CD14-positive monocyte (primary cell): ENCODE measurements around the gene ATG9B. TPM values are rescaled to one million over a fixed set of nuclear protein-coding genes. Genes with fewer than 3 reads are reported as not detected.

Experiments used
- DNase-seq, 3 donors: peaks; one replicate each; pipeline ENCODE4 v3.0.0-alpha.2; 2011 to 2022
- H2AFZ ChIP-seq: 2 replicates; pipeline ENCODE4 v1.6.0; 2012; ENCODE audit warnings: mild to moderate bottlenecking, low read depth, low read length, inconsistent platforms; ENCODE audit not compliant: insufficient read depth, poor library complexity, severe bottlenecking
- H3K27ac ChIP-seq, 2 donors: 1 replicate in 1 of 2; 2 replicates in 1 of 2; pipeline ENCODE4 v1.5.1; 2012 to 2013; ENCODE audit warnings: low read length in 2 of 2, control low read depth in 1 of 2, inconsistent platforms in 1 of 2, low read depth in 1 of 2, mild to moderate bottlenecking in 1 of 2
- H3K27me3 ChIP-seq, 2 donors: one replicate each; pipeline versions ENCODE4 v1.6.0 to v1.6.1; 2011 to 2013; ENCODE audit warnings: low read length in 2 of 2; ENCODE audit not compliant: control insufficient read depth in 2 of 2, insufficient read depth in 2 of 2
- H3K36me3 ChIP-seq, 2 donors: replicated peaks in 1 of 2; 1 replicate in 1 of 2; 2 replicates in 1 of 2; pipeline versions ENCODE4 v1.5.1 to v1.6.1; 2012 to 2013; ENCODE audit warnings: low read length in 2 of 2, control low read depth in 1 of 2, inconsistent platforms in 1 of 2, mild to moderate bottlenecking in 1 of 2; ENCODE audit not compliant: insufficient read depth in 2 of 2, control insufficient read depth in 1 of 2
- H3K4me1 ChIP-seq, 2 donors: 1 replicate in 1 of 2; 2 replicates in 1 of 2; pipeline versions ENCODE4 v1.5.1 to v1.6.1; 2012 to 2013; ENCODE audit warnings: low read length in 2 of 2, control low read depth in 1 of 2, inconsistent platforms in 1 of 2, mild to moderate bottlenecking in 1 of 2, moderate library complexity in 1 of 2; ENCODE audit not compliant: insufficient read depth in 2 of 2, control insufficient read depth in 1 of 2
- H3K4me2 ChIP-seq: replicated peaks from 2 replicates; pipeline ENCODE3; 2012; ENCODE audit warnings: low read length, moderate library complexity, mild to moderate bottlenecking; ENCODE audit not compliant: poor library complexity, severe bottlenecking; ENCODE audit errors: extremely low read depth
- H3K4me3 ChIP-seq, 3 experiments: fragments of 200-600 bp in 1 of 3; sonication (generic) in 1 of 3; replicated peaks in 1 of 3; 1 replicate in 2 of 3; 2 replicates in 1 of 3; pipeline ENCODE4 v1.5.1; 2011 to 2013; ENCODE audit warnings: low read length in 3 of 3, mild to moderate bottlenecking in 3 of 3, control low read depth in 2 of 3, low read depth in 2 of 3, inconsistent platforms in 1 of 3, moderate library complexity in 1 of 3
- H3K79me2 ChIP-seq: 2 replicates; pipeline ENCODE4 v1.6.0; 2012; ENCODE audit warnings: mild to moderate bottlenecking, control low read depth, inconsistent platforms, low read length, moderate library complexity; ENCODE audit not compliant: insufficient read depth
- H3K9ac ChIP-seq: 2 replicates; pipeline ENCODE4 v1.6.0; 2017; ENCODE audit warnings: low read length, mild to moderate bottlenecking; ENCODE audit not compliant: insufficient read depth, poor library complexity, severe bottlenecking
- H3K9me3 ChIP-seq, 2 donors: replicated peaks in 1 of 2; 1 replicate in 1 of 2; 2 replicates in 1 of 2; pipeline versions ENCODE4 v1.5.1 to v1.6.1; 2012 to 2013; ENCODE audit warnings: low read length in 2 of 2, control low read depth in 1 of 2; ENCODE audit not compliant: control insufficient read depth in 1 of 2, insufficient read depth in 1 of 2
- H4K20me1 ChIP-seq: 2 replicates; pipeline ENCODE4 v1.6.0; 2012; ENCODE audit warnings: mild to moderate bottlenecking, low read length, control low read depth, moderate library complexity; ENCODE audit not compliant: insufficient read depth
- H3K27ac Mint-ChIP-seq, 7 donors: one replicate each; pipeline ENCODE4 v1.8.0; 2020; ENCODE audit warnings: mild to moderate bottlenecking in 7 of 7, mixed read lengths in 7 of 7, moderate library complexity in 6 of 7, inconsistent platforms in 2 of 7
- H3K27me3 Mint-ChIP-seq, 3 donors: one replicate each; pipeline ENCODE4 v1.8.0; 2021 to 2022; ENCODE audit warnings: low read depth in 3 of 3, mild to moderate bottlenecking in 3 of 3, mixed read lengths in 3 of 3, moderate library complexity in 3 of 3, inconsistent platforms in 1 of 3
- H3K36me3 Mint-ChIP-seq, 2 donors: one replicate each; pipeline ENCODE4 v1.8.0; 2020; ENCODE audit warnings: mixed read lengths in 2 of 2, inconsistent platforms in 1 of 2, mild to moderate bottlenecking in 1 of 2
- H3K4me1 Mint-ChIP-seq: one replicate; pipeline ENCODE4 v1.8.0; 2020; ENCODE audit warnings: mild to moderate bottlenecking, mixed read lengths
- H3K4me3 Mint-ChIP-seq, 2 donors: one replicate each; pipeline ENCODE4 v1.8.0; 2020; ENCODE audit warnings: mild to moderate bottlenecking in 2 of 2, mixed read lengths in 2 of 2, moderate library complexity in 1 of 2
- H3K9me3 Mint-ChIP-seq, 7 donors: one replicate each; pipeline ENCODE4 v1.8.0; 2020 to 2022; ENCODE audit warnings: mixed read lengths in 7 of 7, mild to moderate bottlenecking in 6 of 7, moderate library complexity in 6 of 7, inconsistent platforms in 2 of 7
- CTCF ChIP-seq: fragments of 200-600 bp; IDR thresholded peaks from one replicate; pipeline ENCODE4 v1.8.0; 2022; ENCODE audit warnings: antibody characterized with exemption, mild to moderate bottlenecking
- WGBS: methylation state at CpG from one replicate; pipeline ENCODE4 v1.1.5; 2013; ENCODE audit warnings: missing lambda C conversion rate; ENCODE audit not compliant: insufficient coverage; 5-methylcytosine and 5-hydroxymethylcytosine counted together
- intact Hi-C, 2 donors: fragments of 100-400 bp; cut with micrococcal nuclease; formaldehyde crosslinking; loops; one replicate each; pipeline versions ENCODE4 v1.15.0 to v1.15.1; 2023
- polyA plus RNA-seq, 3 donors: library from polyadenylated mRNA; depleted of rRNA in 1 of 3; unstranded in 2 of 3; stranded (reverse) in 1 of 3; fragments of 300-500 nt in 2 of 3; fragments of >200 nt in 1 of 3; fragmentation: Illumina TruSeq in 2 of 3; gene quantifications; 1 replicate in 2 of 3; 2 replicates in 1 of 3; pipeline ENCODE4 v1.2.3, GENCODE V29; 2012 to 2021

The ATG9B gene
- polyA plus RNA-seq, 3 donors: 0.21 to 0.30 TPM; not detected in 1

GRCh38 chr7:151071032-151071866 lies 47.0 kb upstream of the ATG9B start:
- no peak overlapping the region for H3K4me3 Mint-ChIP-seq
- intact Hi-C loops: no loop called here
- no peak overlapping the region for H3K27ac Mint-ChIP-seq
- H3K4me1 Mint-ChIP-seq: no peaks in the 10 kb centered on the region
- Histone ChIP-seq H2AFZ (no peak overlapping the region), H3K9me3 (no peaks in the 10 kb centered on the region), H3K79me2 (no peaks in the 10 kb centered on the region), H3K4me2 (no peak overlapping the region), H3K27me3 (no peaks in the 10 kb centered on the region), H3K4me3 (no peak overlapping the region), H3K27ac (no peak overlapping the region), H3K4me1 (no peaks in the 10 kb centered on the region), H3K9ac (no peak overlapping the region), H4K20me1 (peaks cover 43% of the 10 kb centered on the region), H3K36me3 (peaks cover 90 to 95% of the 10 kb centered on the region in 2 donors)
- H3K36me3 Mint-ChIP-seq: peaks cover 70 to 95% of the 10 kb centered on the region in 2 donors
- peaks cover 0 to 6% (median 0%) of the 10 kb centered on the region in 7 donors for H3K9me3 Mint-ChIP-seq
- no peaks in the 10 kb centered on the region for H3K27me3 Mint-ChIP-seq
- no peak for TF ChIP-seq CTCF
- no peak for DNase-seq
- WGBS: 93% methylated on average over 33 of the region's 39 CpGs

DNA sequence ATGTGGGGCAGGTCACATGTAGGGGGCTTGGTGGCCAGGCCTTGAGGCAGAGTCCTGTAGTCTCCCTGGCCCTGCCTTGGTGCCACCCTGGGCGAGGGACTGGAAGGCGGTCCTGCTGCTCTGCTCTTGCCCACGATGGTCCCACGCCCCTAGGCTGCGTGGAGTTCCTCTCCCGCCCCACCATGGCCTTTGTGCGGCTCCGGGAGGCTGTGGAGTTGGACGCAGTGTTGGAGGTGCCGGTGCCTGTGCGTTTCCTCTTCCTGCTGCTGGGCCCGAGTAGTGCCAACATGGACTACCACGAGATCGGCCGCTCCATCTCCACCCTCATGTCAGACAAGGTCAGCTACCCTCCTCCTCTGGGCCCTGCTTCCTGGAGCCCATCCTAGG lies 46.3 kb upstream of the ATG9B start:
- Histone ChIP-seq H4K20me1 (peaks cover 43% of the 10 kb centered on the region), H3K27ac (no peak overlapping the region), H3K4me2 (no peak overlapping the region), H3K36me3 (peaks cover 90 to 95% of the 10 kb centered on the region in 2 donors), H3K4me1 (no peaks in the 10 kb centered on the region), H2AFZ (no peak overlapping the region), H3K9ac (no peak overlapping the region), H3K27me3 (no peaks in the 10 kb centered on the region), H3K9me3 (no peaks in the 10 kb centered on the region), H3K4me3 (no peak overlapping the region), H3K79me2 (no peaks in the 10 kb centered on the region)
- H3K27me3 Mint-ChIP-seq: no peaks in the 10 kb centered on the region
- no peak for TF ChIP-seq CTCF
- no peaks in the 10 kb centered on the region for H3K4me1 Mint-ChIP-seq
- intact Hi-C loops: no loop called here
- H3K4me3 Mint-ChIP-seq: no peak overlapping the region
- over 99% methylated on average over 15 of the region's 15 CpGs for WGBS
- DNase-seq: no peak
- H3K9me3 Mint-ChIP-seq: peaks cover 0 to 3% (median 0%) of the 10 kb centered on the region in 7 donors
- peak overlapping the region in 1 of 7 donors; percentile 55 for H3K27ac Mint-ChIP-seq
- H3K36me3 Mint-ChIP-seq: peaks cover 65 to 91% of the 10 kb centered on the region in 2 donors
